CD4-positive, alpha-beta T cell treated with Interleukin-10 for 1 hour (primary cell): ENCODE results near the gene ARHGAP9.
"Not testable (repeated sequence)": the region's sequence is repeated elsewhere in the genome, so short reads cannot be mapped to it uniquely, and the experiment has no call there.

Experiments
- DNase-seq: peaks from one replicate; pipeline ENCODE4 v3.0.0-alpha.2; 2020

The ARHGAP9 gene

GRCh38 chr12:57517187-57517586 is 37.5 kb upstream of the ARHGAP9 start:
- DNase-seq: no peak

GRCh38 chr12:57516617-57517153 is 37.0 kb upstream of the ARHGAP9 start:
- DNase-seq: no peak

DNA sequence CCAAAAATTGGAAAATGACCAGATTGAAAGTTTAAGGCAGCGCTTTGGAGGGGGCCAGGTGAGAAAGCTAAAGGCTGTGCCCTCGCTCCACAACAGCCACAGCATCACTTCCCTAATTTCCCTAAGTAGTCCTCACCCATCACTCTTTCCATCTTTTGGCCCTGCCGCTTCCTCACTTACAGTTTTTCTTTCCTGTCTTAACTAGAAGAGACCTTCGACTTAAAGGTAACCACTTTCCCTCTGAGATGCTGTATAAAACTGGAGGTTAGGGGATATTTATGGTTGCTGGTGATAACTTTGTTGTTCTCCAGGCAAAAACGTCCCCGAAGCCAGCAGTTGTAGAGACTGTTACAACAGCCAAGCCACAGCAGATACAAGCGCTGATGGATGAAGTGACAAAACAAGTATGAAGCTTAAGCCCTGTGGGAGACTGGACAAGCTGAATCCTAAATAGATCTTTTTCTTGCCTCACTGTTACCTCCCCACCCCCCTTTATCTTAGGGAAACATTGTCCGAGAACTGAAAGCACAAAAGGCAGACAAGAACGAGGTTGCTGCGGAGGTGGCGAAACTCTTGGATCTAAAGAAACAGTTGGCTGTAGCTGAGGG is 36.4 kb upstream of the ARHGAP9 start:
- DNase-seq: no peak

- no peak for DNase-seq
These were observed 35.8 kb upstream of the ARHGAP9 start for GRCh38 chr12:57515408-57515933.

DNA sequence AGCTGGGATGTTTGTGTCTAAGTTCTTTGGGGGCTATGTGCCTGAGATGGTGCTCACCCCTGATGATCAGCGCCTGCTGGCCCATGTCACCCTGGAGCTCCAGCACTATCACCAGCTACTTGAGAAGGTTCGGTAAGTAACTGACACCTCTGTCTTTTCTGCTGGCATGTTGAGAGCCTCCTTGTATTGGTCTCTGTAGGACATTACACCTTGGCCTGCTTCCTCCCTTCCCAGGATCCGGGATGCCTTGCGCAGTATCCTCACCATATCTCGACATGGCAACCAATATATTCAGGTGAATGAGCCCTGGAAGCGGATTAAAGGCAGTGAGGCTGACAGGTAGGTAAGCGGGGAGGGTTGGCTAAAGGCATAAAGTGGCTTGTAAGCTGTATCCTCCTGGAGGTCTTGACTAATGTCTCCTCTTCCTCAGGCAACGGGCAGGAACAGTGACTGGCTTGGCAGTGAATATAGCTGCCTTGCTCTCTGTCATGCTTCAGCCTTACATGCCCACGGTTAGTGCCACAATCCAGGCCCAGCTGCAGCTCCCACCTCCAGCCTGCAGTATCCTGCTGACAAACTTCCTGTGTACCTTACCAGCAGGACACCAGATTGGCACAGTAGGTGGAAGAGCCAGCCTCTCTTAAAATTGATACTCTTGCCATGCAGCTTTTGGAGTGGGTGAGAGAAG is 35.2 kb upstream of the ARHGAP9 start:
- no peak for DNase-seq

- DNase-seq: not testable (repeated sequence)
These were observed 34.6 kb upstream of the ARHGAP9 start for GRCh38 chr12:57514246-57514645.

DNA sequence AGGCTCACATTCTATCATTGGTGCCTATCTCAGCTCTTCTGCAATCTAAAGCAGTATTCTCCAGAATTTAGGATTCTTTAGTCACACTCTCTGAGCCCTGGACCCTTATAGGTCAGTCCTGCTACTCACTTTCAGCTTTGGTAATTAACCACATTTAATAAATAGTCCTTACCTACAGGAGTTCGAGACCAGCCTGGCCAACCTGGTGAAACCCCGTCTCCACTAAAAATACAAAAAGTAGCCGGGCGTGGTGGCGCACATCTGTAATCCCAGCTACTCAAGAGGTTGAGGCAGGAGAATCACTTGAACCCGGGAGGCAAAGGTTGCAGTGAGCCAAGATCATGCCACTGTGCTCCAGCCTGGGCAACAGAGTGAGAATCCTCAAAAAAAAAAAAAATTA is 34.0 kb upstream of the ARHGAP9 start:
- DNase-seq: not testable (repeated sequence)

DNA sequence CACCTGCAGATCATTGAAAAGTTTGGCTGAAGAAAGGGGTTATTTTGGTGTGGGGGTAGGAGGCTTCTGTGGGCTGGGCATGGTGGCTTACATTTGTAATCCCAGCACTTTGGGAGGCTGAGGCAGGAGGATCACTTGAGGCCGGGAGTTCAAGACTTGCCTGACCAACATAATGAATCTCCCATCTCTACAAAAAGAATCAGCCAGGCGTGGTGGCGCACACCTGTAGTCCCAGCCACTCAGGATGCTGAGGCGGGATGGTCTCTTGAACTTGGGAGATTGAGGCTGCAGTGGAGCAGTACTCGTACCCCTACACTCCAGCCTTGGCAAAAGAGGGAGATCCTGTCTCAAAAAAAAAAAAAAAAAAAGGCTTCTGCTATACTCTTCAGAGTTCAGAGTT is 33.6 kb upstream of the ARHGAP9 start:
- no peak for DNase-seq

- DNase-seq: no peak
These were observed 33.0 kb upstream of the ARHGAP9 start for GRCh38 chr12:57512665-57513064.

- no peak for DNase-seq
These were observed 32.1 kb upstream of the ARHGAP9 start for GRCh38 chr12:57511588-57512325.

DNA sequence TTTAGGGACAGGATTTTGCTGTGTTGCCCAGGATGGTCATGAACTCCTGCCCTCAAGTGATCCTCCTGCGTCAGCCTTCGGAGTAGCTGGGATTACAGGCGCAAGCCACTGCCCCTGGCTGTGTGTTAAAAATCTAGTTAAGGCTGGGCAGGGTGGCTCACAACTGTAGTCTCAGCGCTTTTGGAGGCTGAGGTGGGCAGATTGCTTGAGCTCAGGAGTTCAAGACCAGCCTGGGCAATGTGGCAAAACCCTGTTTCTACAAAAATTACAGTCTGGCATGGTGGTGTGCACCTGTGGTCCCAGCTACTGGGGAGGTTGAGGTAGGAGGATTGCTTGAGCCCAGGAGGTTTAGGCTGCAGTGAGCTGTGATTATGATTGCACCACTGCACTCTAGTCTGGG is 31.5 kb upstream of the ARHGAP9 start:
- DNase-seq: no peak

DNA sequence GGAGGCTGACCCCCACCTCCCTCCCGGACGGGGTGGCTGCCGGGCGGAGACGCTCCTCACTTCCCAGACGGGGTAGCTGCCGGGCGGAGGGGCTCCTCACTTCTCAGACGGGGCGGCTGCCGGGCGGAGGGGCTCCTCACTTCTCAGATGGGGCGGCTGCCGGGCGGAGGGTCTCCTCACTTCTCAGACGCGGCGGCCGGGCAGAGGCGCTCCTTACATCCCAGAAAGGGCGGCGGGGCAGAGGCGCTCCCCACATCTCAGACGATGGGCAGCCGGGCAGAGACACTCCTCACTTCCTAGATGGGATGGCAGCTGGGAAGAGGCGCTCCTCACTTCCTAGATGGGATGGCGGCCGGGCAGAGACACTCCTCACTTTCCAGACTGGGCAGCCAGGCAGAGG is 28.1 kb upstream of the ARHGAP9 start:
- DNase-seq: not testable (repeated sequence)

DNA sequence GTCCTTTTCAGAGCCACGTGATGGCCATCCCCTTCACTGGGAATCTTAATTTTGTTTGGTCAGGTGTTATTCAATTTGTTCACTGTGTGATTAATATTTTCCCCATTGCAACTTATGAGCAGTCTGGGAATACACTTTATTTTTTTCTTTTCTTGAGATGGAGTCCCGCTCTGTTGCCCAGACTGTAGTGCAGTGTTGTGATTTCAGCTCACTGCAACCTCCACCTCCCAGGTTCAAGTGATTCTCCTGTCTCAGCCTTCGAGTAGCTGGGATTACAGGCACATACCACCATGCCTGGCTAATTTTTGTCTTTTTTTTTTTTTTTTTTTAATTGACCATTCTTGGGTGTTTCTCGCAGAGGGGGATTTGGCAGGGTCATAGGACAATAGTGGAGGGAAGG is 26.9 kb upstream of the ARHGAP9 start:
- not testable (repeated sequence) for DNase-seq

GRCh38 chr12:57502311-57502969 is 22.8 kb upstream of the ARHGAP9 start:
- not testable (repeated sequence) for DNase-seq

DNA sequence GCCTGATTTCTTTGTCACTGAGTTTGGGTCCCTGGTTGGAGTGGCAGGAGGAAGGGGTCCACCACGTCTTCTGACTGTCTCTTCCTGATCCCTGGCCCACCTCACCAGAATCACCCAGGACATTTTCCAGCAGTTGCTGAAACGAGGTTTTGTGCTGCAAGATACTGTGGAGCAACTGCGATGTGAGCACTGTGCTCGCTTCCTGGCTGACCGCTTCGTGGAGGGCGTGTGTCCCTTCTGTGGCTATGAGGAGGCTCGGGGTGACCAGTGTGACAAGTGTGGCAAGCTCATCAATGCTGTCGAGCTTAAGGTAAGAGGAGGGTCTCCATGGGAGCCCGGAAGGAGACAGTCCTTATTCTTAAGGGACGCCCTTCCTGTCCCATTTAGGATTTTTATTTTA is 20.5 kb upstream of the ARHGAP9 start:
- DNase-seq: no peak

DNA sequence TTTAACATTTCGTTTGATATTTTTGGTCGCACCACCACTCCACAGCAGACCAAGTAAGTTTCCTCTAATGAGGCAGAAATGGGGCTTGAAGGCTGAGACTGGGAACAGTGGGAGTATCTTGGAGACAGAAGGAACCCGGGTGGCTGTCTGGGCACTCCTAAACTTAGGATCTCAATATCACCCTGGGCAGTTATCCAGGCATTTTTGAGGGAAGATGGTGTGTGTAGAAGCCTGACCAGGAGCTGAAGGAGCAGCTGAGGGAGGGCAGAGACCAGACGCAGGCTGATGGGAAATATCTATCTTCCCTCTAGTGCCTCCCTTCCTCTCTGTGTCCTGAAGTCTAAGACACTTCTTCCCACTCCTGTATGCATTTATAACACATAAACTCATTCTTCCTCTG is 18.9 kb upstream of the ARHGAP9 start:
- DNase-seq: no peak

DNA sequence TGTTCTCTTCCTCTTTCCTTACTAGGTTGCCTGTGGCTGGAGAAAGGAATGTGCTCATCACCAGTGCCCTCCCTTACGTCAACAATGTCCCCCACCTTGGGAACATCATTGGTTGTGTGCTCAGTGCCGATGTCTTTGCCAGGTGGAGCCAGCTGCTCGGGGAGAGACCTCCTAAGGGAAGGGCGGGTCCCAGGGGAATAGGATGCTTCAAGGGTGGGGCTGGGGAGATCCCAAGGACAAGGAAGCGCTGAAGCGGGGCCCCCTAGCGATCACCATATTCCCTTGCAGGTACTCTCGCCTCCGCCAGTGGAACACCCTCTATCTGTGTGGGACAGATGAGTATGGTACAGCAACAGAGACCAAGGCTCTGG is 18.5 kb upstream of the ARHGAP9 start:
- DNase-seq: no peak

GRCh38 chr12:57497223-57498131 is 17.8 kb upstream of the ARHGAP9 start:
- no peak for DNase-seq

GRCh38 chr12:57496822-57497221 is 17.2 kb upstream of the ARHGAP9 start:
- DNase-seq: no peak

GRCh38 chr12:57495051-57495701 is 15.5 kb upstream of the ARHGAP9 start:
- not testable (repeated sequence) for DNase-seq
